HG03558 (cell line): ENCODE data around the gene SLC28A3.

Experiments used
- ATAC-seq: cut with Tn5 transposase; IDR thresholded peaks from one replicate; pipeline ENCODE4 v1.9.1; 2021; ENCODE audit warnings: moderate number of reproducible peaks; ENCODE audit not compliant: unreplicated experiment; ENCODE audit errors: extremely low read depth

The SLC28A3 gene

DNA sequence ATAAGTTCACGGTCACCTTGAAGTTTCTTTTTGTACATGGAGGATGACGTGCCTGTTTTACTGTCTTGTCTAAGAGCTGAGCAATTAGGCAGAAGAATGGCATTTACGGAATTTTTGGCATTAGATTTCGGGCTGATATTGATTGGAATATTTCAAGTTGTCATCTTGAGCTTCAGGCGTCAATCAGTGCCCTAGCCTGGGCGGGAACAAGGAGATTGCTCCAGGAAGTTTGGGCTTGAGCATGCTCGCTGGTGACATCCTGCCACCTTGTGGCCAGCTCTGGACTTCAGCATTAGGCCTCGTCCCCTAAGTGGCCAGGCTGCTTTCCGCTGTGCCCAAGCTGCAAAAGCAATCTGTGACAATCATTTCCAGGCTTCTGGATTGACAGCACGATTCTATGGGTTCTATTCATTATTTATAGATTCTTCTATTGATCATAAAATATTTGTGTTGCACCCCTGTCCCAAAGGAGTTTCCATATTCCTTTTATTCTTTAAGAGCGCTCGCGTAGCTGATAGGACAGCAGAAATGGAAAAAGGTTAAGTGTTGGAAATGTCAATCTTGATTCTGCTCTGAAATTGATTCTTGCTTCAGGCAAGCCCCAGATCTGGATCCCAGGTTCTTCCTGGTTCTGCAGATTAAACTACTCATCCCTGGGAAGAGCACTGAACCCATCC lies 79.3 kb downstream of the SLC28A3 start:
- no peak for ATAC-seq

DNA sequence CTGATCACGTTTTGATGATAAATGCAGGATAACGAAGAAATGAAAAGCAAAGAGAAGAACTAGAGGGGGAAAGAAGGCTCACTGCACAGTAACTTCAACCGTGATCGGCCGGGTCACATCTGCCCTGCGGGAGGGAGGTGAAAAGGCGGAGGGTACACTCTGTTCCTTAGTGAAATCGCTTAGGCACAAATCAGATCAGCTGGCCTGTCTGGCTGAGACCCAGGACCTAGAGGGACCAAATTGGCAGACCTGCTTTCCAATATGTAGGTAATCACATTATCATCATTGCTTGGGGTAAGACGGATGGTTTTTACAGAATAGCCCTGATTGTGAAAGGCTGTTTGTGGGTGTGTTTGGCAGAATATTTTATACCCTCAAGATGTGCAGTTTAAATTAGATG lies 82.2 kb downstream of the SLC28A3 start:
- ATAC-seq: no peak

DNA sequence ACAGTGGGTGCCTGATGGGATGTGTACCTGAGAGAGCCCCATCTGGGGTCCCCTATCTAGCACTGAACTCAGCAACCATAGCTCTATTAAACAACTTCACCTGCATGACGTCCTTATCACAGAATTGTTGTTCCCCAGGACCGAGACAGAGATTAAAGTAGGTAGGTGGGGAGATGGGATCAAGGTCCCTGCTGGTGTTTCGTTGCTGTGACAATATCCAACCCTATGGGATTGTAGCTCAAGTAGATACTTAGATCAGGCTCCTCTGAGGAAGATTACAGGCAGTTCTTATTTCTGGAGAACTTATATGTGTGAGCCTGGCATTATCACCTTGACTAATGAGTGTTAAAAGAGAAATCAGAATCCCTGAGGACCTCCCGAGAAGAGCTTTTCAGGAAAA lies 84.9 kb downstream of the SLC28A3 start:
- no peak for ATAC-seq

DNA sequence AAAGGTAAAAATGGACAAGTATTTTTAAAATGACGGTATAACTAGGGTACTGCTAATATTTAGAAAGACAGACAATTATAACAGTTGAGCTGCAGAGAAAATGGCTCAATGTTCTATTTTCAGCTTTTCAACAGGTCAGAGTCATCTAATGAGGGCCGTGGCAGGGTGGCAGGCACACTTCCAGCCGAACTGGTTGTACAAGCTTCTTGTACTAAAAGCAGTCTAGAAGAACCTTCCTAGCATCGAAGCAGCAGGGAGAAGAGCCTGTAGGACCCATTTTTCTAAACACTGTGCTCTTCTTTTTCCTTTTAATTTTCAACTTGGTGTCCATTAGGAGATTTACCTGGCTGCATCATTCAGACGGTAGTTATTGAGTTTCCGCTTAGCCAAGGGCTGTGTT lies 85.6 kb downstream of the SLC28A3 start:
- no peak for ATAC-seq

DNA sequence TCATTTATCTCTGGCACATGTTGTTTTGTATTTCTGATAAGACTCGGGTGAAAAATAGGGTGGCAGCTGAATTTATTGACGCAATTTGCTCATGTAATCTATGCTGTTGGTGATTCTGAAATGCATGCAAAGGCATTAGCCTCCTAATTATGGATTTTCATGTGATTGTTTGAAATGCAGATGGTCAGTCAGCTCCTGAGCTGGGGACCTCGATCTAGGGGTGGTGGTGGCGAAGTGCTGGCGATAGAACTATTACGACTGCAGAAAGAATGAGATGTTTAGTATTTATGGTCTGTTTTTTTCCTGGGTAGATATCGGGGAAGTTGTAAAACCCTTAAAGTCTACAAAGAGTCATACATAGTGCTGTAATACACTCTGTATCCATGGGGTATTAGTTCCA lies 88.6 kb downstream of the SLC28A3 start:
- no peak for ATAC-seq

DNA sequence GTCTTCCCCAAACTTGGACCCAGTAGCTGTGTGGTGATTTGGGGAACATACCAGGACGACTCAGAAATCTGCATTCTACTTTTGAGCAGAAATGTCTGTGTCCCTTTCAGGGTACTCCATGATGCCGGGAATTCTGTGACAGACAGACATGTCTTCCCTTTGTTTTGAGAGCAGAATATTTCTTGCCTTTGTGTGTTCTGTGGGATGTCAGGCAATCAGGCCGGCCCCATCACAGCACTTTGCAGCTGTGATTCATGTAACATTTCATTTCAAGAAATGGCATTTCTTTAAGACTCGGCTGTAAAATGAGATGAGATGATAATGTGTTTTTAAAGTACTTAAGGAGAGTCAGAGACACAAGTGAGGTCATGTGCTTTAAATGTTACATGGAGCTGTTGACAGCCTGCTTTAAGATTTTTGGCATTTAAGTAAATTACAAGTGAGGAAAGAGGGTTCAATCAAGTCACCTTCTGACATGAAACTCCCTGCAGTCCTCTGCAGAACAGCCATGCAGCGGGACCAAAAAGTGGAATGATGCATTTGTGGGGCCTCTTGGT lies 98.7 kb downstream of the SLC28A3 start:
- no peak for ATAC-seq

DNA sequence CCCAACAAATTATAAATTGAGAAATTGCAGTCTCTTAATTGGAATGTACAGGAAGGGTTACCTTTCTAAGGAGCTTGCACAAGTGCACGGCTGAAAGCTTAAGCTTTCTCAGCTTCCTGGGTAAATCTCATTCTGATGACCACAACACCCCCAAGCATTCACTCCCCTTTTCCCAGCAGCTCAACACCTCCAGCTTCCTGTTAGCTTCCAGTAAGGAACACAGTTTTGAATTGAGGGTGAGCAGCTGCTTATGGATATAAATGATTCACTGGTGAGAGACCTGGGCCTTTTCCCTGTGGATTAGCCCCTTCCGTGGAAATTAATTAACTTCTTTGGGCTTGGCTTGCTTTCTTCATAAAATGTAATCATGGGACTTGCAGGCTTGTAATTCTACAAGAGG lies 101.2 kb downstream of the SLC28A3 start:
- no peak for ATAC-seq

DNA sequence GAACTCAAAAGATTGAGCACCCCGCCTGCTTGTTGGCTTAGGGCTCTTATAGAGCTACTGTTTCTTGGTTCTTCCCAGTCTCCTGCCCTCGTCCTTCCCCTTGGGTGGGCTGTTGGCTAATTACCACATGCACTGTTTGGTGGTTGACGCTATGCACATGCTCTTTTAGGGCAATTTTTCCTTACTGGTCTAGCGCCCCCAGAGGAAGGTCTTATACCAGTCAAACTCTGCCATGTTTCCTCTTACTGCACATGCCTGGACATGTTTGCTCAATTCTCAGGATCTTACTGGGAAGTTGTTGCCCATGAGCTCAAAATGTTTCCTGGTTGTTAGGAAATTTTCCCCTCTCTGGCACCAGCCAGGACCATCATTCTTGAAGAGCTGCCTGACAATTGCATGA lies 101.9 kb downstream of the SLC28A3 start:
- ATAC-seq: no peak

DNA sequence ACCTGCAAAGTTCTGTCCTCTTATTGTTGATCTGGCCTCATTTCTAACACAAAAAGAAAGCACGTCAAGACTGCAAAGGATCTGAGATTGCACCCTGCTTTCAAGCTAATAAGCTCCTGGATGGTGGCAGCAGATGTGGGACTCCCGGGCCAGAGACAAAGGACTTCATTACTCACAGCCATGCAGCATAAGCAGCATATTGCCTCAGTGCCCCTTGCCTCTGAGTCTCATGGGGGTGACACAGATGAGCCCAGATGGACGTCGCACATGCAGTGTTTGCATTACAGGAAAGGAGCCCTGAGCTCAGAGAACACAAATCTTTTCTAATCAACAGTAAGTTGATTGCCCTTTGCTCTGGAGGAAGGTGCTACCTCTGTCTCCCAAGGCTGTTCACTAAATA lies 105.0 kb downstream of the SLC28A3 start:
- no peak for ATAC-seq

DNA sequence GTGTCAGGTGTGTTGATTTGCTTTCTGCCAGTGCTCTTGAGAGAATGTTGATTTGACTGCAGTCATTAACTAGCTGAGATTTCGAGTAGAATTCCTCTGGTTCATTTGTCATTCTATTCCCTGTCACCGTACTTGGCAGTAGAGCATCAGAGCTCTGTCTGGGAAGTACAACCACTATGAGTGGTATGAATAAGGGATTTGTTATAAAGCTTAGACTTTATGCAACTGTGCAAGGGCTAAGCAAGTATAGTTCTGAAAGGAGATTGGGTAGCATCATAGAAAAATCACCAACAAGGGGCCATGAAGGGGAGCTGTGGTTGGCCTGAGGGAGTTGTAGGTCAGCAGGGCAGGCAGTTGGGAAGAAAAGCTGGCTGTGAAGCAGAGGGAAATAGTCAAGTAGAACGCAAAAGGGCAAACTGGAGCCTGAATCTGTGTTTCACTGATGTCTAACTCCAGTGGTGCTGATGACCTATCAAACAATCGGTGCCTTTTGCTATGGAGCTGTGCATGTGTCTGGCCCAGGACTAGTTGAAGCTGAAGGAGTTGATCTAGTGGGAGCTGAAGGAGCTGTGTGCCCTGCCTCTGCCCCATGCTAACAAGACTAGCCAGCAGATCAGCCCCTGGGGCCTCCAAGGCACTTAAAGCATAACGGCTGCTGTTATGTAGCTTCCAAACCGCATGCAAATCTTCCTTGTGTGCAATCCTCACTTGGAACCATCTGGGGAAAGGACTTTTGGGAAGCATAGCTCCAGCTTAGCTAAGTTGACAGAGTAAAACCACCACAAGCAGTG lies 110.0 kb downstream of the SLC28A3 start:
- no peak for ATAC-seq

DNA sequence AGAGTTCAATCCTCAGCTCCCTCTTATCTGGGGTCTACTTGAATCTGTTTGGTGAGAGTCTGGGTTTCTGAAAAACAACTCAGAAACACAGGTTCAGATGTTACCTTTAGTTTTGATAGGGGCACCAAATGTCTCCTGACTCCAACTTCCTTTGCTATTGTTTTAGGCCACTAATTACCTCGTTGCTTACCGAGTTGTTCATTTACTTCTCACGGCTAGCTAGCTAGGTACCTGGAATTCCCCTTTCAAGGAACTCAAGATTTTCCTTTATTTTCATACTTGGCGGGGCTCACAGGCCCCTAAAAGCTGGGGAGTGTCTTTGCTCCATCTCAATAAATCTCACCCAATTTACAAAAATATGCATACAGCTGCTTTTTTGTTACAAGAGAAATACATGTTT lies 111.4 kb downstream of the SLC28A3 start:
- no peak for ATAC-seq

DNA sequence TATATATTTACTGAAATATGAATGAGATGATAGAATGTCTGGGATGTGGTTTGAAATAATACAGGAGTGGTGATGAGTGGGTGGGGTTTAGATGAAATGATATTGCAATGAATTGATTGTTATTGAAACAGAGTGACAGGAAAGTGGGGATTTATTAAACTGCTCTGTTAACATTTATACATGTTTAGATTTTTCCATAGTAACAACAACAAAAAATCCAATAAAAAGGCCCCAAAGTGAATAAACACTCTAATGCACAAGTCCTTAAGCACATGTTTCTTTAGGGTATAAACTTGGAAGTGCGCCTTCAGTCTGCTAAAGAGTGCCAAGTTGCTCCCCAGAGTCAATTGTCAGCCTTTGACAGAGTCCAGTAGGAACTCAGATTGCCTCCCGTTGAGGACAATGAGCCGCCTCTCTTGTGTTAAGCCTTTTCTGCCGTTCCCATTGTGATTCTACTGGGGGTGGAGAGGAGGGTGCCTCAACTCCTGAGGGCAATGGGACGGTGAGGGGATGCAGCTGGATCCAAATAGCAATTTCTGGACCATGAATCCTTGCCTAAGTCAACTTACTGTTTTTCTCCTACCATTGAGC lies 112.3 kb downstream of the SLC28A3 start:
- no peak for ATAC-seq

DNA sequence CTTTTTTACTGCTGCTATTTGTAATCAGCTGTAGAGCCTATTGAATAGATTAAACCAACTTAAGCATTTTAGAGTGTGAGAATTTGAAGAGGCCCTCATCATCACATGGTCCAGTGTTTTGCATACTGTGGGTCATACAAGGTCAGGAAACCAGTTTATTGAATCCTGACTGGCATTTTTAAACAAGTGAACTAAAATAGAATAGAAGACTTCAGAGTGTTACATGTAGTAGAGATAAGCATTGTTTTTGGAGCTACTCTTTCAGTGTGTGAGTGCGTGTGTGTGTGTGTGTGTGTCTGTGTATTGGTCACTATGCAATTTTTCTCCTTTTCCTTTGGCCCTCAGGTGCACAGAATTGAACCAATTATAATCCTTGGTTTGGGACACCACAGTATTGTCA lies 114.4 kb downstream of the SLC28A3 start:
- no peak for ATAC-seq
